ENCODE results near the gene DHX36.

DHX36 gene

DNA sequence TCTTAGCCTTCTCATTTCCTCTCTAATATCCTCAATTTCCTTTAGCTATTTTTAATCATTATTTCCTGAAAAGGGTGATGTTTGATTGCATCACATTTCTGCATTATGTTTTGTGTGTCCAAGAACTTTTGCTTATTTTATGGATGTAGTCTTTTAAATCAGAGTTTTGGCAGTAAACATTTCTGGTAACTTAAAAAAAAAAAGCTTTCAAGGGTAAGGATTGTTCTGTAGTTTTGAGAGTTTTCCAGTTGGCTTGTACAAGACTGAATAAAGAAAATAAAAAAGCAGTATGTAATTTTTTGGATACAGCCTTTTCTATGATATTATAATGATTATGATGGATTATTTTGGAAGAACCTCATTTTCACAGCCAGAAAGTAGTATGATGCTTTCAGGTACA, 99.4 kb downstream of the DHX36 start:
- DNase-seq (ENCODE audit: low read depth) = no peak

DNA sequence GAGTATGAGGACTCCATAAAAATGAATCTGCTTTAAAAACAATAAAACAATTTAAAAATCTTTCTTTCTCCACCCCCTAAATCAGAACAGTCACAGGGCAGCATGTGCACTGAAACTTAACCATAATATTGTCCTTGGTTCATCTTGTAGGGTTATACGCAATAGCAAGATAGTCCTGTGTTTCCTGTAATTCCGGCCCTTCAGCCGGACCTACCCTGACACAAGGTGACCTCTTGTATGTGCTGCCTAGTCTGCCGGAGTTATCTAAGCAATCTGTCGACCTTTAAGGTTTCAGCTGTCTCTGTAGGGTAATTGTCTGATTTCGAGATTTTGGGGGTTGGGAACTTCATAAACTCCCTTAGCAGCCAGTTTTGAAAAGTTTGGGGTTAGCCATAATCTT, 99.9 kb downstream of the DHX36 start:
- DNase-seq (ENCODE audit: low read depth) = no peak

DNA sequence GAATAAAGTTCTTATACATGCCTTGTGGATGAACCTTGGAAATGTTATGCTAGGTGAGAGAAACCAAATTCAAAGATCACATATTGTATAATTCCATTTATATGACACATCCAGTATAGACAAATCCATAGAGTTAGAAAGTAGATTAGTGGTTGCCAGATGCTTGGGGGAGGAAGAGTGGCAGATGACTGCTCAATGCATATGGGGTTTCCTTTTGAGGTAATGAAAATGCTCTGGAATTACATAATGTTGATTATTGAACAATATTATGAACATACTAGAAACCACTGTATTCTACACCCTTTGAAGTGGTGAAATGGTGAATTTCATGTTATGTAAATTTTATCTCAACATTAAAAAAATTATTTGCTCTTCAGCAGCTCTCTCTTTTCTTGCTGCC, 100.8 kb downstream of the DHX36 start:
- no peak for DNase-seq (ENCODE audit: low read depth)
